Left lobe of liver (tissue), 2 donors: ENCODE data around the gene MFAP5. TPM values are rescaled to one million over a fixed set of nuclear protein-coding genes. Genes with fewer than 3 reads are reported as not detected.
A peak's percentile ranks its signal among the peaks of the same experiment; 100 is the strongest.
"Not testable (repeated sequence)": the region's sequence is repeated elsewhere in the genome, so short reads cannot be mapped to it uniquely, and the experiment has no call there.

Experiments
- ATAC-seq: fragments of 200-7000 bp; cut with Tn5 transposase; one replicate; pipeline ENCODE4 v1.9.1; 2020; ENCODE audit warnings: mild to moderate bottlenecking, moderate library complexity
- DNase-seq: peaks from one replicate; pipeline ENCODE4 v3.0.0-alpha.2; 2020; ENCODE audit warnings: low spot score
- total RNA-seq: library from RNA; stranded (reverse); gene quantifications from one replicate; pipeline ENCODE4 v1.2.1, GENCODE V29; 2021
- donor health status: DM: no; HTN: no; CAD: no; lungs with moderate emphysema.
- donor health status: DM: no; HTN: yes; CAD: no.

MFAP5 gene
- total RNA-seq, 1 donor from 2014 or later: not detected

DNA sequence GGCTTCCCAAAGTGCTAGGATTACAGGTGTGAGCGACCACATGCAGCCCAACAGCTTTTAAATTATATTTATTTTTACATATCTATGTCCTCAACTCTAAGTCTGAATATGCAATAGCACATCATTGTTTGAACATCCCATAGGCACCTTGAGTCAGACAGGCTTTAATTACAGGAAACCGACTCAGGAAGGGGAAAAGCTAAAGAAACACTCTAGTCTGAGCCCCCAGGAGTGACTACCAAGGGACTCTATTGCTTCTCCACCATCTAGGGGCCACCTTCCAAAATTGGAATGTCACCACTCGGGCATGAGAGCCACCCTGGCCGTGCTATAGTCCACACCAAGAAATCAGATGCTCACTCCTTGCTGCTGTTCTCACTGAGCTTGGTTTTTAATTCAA lies 14.0 kb upstream of the MFAP5 start:
- no peak for DNase-seq
- no peak for ATAC-seq

DNA sequence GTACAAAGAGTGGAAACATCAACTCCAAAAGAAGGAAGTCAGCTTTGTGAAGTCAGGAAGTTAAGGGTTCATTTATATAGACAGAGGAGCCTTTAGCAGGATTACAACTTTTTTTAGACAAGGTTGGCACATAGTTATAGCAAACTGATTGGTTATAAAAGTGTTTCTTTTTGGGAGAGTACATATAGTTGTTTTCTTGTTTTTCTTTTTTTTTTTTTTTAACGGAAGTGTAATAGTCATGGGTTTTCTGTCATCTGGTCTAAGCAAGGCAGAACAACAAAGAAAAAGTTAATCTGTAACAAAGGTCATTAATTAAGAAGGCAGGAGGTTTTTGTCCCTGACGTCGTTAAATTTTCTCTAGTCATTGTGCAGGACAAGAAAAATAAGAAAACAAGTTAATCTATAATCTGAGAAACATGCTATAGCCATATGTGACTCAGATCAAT lies 13.0 kb upstream of the MFAP5 start:
- ATAC-seq: no peak

DNA sequence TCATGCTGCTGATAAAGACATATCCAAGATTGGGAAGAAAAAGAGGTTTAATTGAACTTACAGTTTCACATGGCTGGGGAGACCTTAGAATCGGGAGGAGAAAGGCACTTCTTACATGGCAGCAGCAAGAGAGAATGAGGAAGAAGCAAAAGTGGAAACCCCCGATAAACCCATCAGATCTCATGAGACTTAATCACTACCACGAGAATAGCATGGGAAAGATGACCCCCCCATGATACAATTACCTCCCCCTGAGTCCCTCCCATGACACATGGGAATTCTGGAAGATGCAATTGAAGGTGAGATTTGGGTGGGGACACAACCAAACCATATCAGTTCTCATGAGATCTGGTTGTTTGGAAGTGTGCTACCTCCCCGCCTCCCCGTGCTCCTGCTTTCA lies 9.8 kb upstream of the MFAP5 start:
- ATAC-seq (no peak), DNase-seq (no peak)

More for the DNA sequence above, 13.0 kb upstream of the MFAP5 start:
- no peak for DNase-seq

DNA sequence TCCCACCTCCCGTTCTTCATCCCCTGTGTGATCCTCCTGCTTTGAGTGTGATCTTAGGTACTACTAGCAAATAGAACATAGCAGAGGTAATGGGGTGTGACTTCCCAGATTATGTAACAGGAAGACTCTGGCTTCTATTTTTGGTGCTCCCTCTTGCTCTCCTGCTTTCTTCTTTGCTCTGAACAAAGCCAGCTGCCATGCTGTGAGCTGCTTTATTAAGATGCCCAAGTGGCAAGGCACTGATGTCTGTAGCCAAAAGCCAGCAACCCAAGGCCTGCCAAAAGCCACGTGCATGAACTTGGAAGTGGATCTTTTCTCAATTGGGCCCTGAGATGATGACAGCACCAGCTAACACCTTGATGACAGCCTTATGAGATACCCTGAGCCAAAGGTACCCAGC lies 5.8 kb upstream of the MFAP5 start:
- DNase-seq (no peak), ATAC-seq (no peak)

DNA sequence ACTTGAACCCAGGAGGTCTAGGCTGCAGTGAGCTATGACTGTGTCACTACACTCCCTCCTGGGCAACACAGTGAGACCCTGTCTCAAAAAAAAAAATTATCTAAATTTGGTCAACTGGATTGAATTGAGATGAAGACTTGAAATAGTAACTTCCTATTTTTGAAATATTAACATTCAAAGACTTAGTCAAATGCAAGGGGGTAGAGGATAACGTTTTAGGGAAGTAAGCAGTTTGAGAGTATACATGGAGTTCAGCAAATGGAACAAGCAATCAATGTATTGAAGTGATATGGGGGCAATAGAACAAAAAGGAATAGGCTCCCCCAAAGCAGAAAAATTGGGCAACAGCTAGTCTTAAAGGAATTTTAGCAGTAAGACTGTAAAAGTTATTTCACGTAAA lies 4.6 kb upstream of the MFAP5 start:
- no peak for ATAC-seq

DNA sequence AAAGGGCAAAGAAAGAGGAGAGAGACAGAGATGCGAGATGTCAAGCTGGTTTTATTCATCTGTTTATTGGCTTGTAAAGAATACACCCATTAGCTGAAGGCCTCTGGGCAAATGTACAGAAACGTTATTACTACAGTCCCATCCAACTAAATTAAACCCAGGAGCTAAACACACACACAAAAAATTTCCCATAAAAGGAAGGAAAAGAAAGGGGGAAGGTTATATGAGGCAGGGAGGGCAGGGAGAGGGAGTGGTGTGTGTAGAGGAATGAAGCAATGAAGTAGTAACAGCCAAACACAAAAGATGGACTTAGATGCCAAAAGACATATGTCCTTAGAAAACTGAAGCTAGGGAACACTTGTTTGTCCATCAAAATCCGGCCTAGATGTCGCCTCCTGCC lies 3.1 kb upstream of the MFAP5 start:
- no peak for ATAC-seq
- DNase-seq: no peak

More for the DNA sequence above, 4.6 kb upstream of the MFAP5 start:
- no peak for DNase-seq

DNA sequence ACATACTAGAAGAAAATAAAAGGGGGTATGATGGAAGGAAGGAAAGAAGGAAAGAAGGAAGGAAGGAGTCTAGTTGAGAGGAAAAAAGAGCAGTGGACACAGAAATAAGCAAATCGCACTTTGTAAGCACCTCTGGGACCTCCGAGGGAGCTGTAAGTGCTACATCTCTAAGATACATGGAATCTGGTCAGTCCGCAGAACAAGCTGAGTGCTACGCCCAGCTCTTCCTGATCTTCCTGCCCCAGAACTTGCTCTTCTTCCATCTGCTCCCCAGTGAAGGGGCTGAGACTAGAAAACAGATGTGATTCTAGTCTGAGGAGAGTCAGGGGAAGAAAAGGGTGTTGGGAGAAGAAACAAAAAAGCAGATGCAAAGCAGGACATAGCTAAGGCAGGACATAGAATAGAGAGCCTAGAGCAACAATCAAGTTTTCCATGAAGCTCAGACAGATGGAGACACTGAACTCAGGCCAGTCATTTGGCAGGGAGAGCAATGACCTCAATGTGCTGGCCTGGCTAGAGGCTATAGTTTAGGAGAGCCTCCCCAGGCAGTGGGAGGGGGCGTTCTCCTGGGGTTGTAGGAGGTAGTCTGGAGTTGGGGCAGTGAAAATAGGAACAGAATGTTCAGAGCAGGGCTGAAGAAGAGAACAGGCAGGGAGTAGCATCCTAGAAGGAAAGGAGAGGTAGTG lies 1.7 kb upstream of the MFAP5 start:
- ATAC-seq (peak; percentile 23), DNase-seq (no peak)

DNA sequence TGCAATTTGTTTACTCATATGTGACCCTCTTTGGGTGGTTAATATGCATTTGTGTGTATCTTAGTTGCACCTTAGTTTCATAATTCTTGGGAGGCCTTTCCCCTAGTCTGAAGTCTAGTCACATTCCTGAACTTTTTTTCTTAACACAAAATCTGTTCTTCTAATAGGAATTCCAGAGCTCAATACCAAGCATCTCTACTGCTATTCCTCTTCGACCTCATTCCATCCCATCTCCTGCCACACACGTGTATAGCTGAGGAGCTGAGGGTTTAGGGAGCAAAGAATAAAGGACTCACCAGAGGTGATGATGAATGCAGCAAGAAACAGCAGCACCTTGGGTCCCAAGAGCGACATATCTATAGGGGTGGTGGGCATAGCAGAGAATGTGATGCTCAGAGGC lies 875 bp downstream of the MFAP5 start:
- no peak for ATAC-seq
- DNase-seq: no peak

DNA sequence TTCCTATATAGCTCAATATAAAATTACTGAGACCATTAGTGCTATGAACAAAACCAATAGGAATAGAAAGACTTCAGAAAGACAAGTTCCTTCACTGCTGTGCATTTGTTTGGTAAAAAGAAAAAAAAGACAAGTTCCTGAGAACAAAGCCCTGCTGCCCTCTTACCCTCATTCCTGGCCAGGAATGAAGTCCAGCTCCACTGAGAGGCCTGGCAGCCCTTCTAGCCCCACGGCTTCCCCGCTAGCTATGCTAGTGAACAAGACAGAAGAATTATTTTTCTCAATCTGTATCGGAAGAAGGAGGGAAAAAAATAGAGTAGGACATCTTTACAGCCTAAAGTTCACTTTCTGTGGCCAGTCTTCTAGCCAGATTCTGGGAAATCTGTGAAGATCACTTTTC lies 1.6 kb downstream of the MFAP5 start:
- DNase-seq (no peak), ATAC-seq (no peak)

DNA sequence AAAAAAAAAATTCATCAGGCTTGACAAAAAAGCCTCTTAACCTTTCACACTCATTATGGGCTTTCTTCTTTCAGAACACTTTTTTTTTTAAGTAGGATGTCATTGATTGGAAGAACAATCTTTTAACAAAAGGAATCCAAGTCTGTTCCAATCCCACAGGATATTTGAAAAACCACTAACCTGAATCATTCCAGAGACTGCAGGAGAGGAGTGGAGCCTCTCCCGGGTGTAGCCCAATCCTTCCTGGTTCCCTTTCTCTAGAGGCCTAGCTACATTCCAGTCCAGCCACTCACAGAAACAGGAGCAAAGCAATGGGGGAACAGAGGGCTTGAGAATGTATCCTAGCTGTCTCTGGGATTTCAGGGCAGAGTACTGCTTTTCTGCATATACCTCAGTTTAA lies 4.3 kb downstream of the MFAP5 start:
- no peak for DNase-seq
- ATAC-seq: no peak

DNA sequence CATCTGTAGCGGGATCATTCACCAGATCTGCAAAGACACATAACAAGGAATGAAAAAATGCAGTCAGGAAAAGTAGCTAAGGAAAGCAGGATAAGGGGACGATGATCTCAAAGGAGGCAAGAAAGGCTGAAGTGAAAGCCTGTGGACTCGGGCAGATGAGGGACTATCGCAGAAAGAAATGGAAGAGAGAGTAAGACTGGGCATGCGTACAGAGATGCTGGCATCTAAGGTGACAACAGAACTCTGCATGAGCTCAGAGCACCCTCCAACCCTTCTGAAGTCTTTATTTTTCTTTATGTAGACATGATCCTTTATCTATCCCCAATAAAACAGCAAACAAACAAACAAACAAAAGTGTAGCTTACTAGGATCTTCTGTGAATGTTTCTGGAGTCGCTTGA lies 7.2 kb downstream of the MFAP5 start:
- no peak for ATAC-seq
- no peak for DNase-seq

DNA sequence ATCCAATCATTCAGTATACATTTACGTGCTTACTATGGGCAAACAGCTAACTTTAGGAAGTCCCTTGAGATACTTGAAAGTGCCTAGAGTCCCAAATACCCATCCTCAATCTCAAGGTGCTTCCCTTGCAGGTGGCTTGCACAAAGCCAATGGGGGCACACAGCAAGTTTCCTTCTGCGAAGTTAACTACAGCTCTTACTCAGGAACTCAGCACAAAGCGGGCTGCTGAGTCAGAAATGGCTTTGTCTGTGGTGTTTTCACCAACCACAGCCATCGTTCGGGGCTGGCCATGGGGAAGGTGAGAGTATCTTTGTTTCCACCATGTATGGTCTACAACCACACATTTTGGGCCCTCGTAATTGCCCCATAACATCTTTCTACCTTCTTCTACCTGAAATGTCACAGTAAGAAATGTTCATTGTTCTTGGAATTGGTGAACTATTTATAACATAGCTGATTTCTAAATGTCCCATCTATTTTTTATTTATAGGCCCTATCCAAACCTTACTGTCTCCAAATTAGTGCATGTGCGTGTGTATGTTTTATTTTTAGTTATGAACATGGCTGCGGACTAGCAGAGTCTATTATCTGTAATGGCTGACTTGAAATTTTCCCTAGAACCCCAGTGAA lies 13.9 kb downstream of the MFAP5 start:
- DNase-seq (no peak), ATAC-seq (no peak)

DNA sequence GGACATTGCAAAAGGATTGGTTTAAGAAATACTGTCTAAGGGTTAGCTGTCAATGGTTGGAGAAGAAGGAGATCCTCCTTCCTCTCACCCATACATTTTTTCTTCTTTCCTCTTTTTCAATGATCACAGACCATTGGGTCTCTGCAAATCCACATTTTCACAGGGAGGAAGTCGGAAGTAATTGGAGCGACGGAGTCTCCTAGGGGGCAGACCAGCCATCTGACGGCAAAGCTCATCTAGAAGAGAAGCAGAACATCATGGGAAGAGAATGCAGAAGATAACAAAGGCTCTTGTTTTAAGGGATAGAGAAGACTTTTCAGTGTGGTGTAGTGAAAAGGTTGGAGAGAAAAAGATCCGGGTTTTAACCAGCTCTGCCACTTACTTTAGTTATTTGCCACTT lies 14.7 kb downstream of the MFAP5 start:
- no peak for ATAC-seq
- no peak for DNase-seq

DNA sequence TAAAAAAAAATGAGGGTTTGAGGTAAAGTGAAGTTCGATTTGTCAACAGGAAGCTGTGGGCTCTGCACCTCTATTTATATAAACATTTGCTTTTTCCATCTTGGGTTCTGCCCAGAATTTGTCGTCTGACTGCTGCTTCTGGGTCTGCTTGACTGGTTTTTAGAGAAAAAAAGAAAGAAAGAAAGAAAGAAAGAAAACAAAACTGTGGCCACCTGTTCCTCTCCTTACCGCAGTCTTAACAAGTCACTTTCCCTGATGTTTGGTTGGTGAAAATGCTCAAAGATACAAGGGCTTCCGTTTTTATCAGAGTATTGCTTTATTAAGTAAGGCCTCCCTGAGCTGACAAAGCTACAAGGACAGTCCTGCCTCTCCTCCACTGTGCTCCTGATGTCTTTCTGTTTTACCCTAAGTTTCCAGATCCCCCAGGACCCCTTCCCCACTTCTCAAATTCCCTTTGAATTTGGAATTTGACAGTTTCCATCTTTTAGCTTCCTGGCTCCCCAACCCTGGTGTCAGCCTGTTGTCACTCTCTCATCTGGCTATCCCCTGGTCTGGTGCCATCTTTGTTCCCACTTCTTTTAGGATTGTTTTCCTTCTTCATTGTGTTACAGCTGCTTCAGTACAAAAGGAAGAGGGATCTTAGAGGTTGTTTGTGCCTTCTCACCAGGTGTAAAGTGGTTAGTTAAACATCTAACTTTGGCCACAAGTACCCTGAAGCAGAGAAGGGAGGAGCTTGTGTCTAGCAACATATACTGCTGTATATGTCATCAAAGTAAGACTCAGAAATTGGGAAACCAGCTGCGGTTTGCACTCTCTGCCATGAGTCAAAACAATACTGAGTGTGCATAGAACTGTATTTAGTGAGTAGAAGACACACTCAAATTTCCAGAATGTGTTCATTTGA lies 18.0 kb downstream of the MFAP5 start:
- DNase-seq (no peak), ATAC-seq (no peak)

DNA sequence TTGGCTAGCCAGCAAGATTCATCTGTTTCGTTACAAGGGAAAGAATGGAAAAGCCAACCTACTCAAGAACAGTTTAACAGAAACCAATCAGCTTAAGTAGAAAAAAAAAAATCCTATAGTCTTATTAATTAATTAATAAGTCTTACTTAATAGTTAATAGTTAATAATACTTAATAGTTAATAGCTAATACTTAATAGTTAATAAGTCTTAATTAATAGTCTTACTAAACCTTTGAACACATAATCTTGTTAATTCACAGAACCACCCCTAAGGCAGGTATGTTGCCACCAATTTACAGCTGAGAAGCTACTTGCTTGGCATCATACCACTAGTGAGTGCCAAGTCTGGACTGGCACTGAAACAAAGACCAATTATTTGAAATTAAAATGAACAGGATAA lies 19.9 kb downstream of the MFAP5 start:
- ATAC-seq (no peak), DNase-seq (no peak)

DNA sequence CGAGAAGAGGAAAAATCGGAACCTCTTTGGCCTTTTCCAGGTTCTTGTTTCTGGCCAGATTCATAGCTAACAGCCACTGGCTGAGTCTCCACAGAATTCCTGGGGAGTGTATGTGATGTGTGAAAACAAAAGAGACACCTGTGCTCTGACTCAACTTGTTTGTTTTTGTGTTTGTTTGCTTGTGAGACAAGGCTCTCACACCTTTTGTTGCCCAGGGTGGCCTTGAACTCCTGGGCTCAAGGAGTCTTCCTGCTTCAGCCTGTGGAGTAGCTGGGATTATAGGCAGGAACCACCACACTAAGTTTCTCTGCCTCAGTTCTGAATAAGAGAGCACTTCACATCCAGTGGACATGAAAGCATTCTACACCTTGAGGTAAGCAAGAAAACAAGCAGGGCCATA lies 22.7 kb downstream of the MFAP5 start:
- no peak for DNase-seq
- ATAC-seq: no peak

DNA sequence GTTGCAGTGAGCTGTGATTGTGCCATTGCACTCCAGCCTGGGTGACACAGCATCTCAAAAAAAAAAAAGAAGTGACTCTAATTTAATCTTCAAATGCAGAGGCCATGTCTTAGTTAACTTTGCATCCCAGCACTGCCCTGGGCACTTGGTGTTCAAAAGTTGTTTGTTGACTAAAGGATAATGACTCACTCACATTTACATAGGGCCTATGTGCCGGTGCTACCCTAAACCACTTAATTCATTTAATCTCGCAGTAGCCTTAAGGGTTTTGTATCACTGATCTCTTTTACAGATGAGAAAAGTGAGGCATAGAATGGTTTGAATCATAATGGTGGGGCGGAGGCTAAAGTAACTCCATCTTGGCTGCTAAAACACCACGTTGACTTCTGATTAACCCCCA lies 23.7 kb downstream of the MFAP5 start:
- DNase-seq (no peak), ATAC-seq (no peak)

DNA sequence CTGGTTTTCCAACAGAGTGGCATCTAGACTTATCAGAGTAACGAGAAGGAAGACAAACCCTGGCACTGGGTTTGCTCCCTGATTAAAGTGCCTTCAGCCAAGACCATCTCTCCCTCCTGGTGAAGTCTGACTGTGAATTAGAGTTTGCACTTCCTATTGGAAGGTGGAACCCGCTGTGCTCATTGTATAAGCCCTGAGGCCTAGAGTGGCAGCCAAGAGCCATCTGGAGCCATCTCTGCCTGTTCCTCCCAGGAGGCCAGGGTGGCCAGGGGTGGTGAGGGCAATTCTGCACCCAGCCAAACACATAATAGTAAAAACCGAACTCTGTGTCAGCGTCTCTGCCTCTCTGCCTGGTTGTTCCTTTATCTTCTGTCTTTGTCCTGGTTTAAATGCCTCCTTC lies 25.0 kb downstream of the MFAP5 start:
- ATAC-seq: no peak
- DNase-seq: no peak

DNA sequence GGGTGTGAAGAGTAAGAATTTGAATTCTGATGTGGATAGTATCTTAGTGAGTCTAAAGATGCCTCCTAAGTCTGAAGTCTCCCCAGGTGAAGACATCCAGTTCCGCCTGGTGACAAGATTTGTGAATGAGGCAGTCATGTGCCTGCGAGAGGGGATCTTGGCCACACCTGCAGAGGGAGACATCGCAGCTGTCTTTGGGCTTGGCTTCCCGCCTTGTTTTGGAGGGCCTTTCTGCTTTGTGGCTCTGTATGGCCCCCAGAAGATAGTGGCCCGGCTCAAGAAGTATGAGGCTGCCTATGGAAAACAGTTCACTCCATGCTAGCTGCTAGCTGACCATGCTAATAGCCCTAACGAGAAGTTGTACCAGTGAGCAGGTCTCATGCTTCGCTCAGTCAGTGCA lies 25.4 kb downstream of the MFAP5 start:
- DNase-seq (no peak), ATAC-seq (no peak)

DNA sequence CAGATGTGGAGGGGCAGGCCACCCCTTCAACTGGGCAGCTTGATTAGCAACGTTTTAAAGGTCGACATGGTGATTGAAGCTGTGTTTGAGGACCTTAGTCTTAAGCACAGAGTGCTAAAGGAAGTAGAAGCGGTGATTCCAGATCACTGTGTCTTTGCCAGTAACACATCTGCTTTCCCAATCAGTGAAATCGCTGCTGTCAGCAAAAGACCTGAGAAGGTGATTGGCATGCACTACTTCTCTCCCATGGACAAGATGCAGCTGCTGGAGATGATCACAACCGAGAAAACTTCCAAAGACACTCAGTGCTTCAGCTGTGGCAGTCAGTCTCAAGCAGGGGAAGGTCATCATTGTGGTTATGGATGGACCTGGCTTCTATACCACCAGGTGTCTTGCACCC lies 26.0 kb downstream of the MFAP5 start:
- ATAC-seq (no peak), DNase-seq (no peak)

DNA sequence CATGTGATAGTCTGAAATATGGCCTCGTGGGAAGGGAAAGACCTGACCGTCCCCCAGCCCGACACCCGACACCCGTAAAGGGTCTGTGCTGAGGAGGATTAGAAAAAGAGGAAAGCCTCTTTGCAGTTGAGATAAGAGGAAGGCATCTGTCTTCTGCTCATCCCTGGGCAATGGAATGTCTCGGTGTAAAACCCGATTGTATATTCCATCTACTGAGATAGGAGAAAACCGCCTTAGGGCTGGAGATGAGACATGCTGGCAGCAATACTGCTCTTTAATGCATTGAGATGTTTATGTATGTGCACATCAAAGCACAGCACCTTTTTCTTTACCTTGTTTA lies 26.6 kb downstream of the MFAP5 start:
- not testable (repeated sequence) for ATAC-seq, DNase-seq
